HUES64 (cell line): ENCODE measurements around the gene TSR1.
A peak's percentile ranks its signal among the peaks of the same experiment; 100 is the strongest.
"Not testable (repeated sequence)": the region's sequence is repeated elsewhere in the genome, so short reads cannot be mapped to it uniquely, and the experiment has no call there.

ENCODE experiments used
- H3K27ac ChIP-seq: 2 replicates; pipeline ENCODE4 v1.7.0; 2013; ENCODE audit warnings: low read depth, low read length, inconsistent platforms
- H3K27me3 ChIP-seq: 2 replicates; pipeline ENCODE4 v1.6.1; 2013; ENCODE audit warnings: mild to moderate bottlenecking, low read length; ENCODE audit not compliant: insufficient read depth
- H3K36me3 ChIP-seq: 2 replicates; pipeline ENCODE4 v1.6.1; 2013; ENCODE audit warnings: mild to moderate bottlenecking, low read length; ENCODE audit not compliant: insufficient read depth
- H3K4me1 ChIP-seq: 2 replicates; pipeline ENCODE4 v1.6.1; 2013; ENCODE audit warnings: mild to moderate bottlenecking, low read length, moderate library complexity; ENCODE audit not compliant: insufficient read depth
- H3K4me3 ChIP-seq: 2 replicates; pipeline ENCODE4 v1.5.1; 2013; ENCODE audit warnings: mild to moderate bottlenecking, low read length, moderate library complexity
- H3K9ac ChIP-seq: 2 replicates; pipeline ENCODE4 v1.6.1; 2013; ENCODE audit warnings: mild to moderate bottlenecking, low read depth, low read length
- H3K9me3 ChIP-seq: 2 replicates; pipeline ENCODE4 v1.6.1; 2013; ENCODE audit warnings: low read depth, low read length; ENCODE audit not compliant: insufficient read depth
- WGBS: fragments of 150-250, 120-280 bp; methylation state at CpG from one replicate; pipeline ENCODE4 v1.1.7; 2013; ENCODE audit warnings: missing lambda C conversion rate; 5-methylcytosine and 5-hydroxymethylcytosine counted together

The TSR1 gene

GRCh38 chr17:2336852-2337543 is 741 bp upstream of the TSR1 start, which contains the start of gene SGSM2:
Gene SGSM2 (plus strand): TSS chr17:2337501. CDS start chr17:2337689, 188 bp downstream.
- no peaks in the 10 kb centered on the region for H3K9me3 ChIP-seq
- peaks cover 40% of the 10 kb centered on the region for H3K36me3 ChIP-seq
- peak within 1 kb of the TSS; percentile 97 for H3K4me3 ChIP-seq
- peak within 1 kb of the TSS; percentile 97 for H3K9ac ChIP-seq
- 1% methylated on average over 77 of the region's 77 CpGs for WGBS
- H3K27ac ChIP-seq: peak within 1 kb of the TSS; percentile 85; the same call in 1 of the 2 replicates
- peaks cover 19% of the 10 kb centered on the region; the same call in 1 of the 2 replicates for H3K4me1 ChIP-seq
- no peaks in the 10 kb centered on the region for H3K27me3 ChIP-seq

GRCh38 chr17:2335726-2336214 is 487 bp downstream of the TSR1 start:
- peaks cover 47% of the 10 kb centered on the region for H3K36me3 ChIP-seq
- WGBS: 3% methylated on average over 17 of the region's 17 CpGs

GRCh38 chr17:2331303-2331702 is 5.0 kb downstream of the TSR1 start:
- 82% methylated on average over 3 of the region's 3 CpGs for WGBS
- Histone ChIP-seq H3K9me3 (no peaks in the 10 kb centered on the region), H3K27me3 (no peaks in the 10 kb centered on the region), H3K4me1 (peaks cover 14% of the 10 kb centered on the region; the same call in 1 of the 2 replicates), H3K9ac (no peak overlapping the region), H3K27ac (no peak overlapping the region), H3K36me3 (peaks cover 92% of the 10 kb centered on the region), H3K4me3 (no peak overlapping the region)

More at GRCh38 chr17:2335726-2336214, 487 bp downstream of the TSR1 start:
- Histone ChIP-seq H3K27me3 (no peaks in the 10 kb centered on the region), H3K9ac (peak overlapping the region; percentile 97), H3K27ac (peak overlapping the region; percentile 85), H3K9me3 (no peaks in the 10 kb centered on the region), H3K4me1 (peaks cover 19% of the 10 kb centered on the region; the same call in 1 of the 2 replicates), H3K4me3 (peak overlapping the region; percentile 97)

- Histone ChIP-seq H3K9me3 (no peaks in the 10 kb centered on the region), H3K36me3 (peaks cover 71% of the 10 kb centered on the region), H3K4me3 (no peak overlapping the region), H3K9ac (no peak overlapping the region), H3K4me1 (no peaks in the 10 kb centered on the region), H3K27me3 (no peaks in the 10 kb centered on the region), H3K27ac (no peak overlapping the region)
- WGBS: 92% methylated on average over 2 of the region's 2 CpGs
These were observed 12.5 kb downstream of the TSR1 start for GRCh38 chr17:2323629-2324314.

- Histone ChIP-seq H3K4me3 (no peak overlapping the region), H3K9me3 (no peaks in the 10 kb centered on the region), H3K27ac (no peak overlapping the region), H3K27me3 (no peaks in the 10 kb centered on the region), H3K4me1 (no peaks in the 10 kb centered on the region), H3K36me3 (peaks cover 48% of the 10 kb centered on the region), H3K9ac (no peak overlapping the region)
- 83% methylated on average over 1 of the region's 1 CpG for WGBS
These were observed 14.9 kb downstream of the TSR1 start for GRCh38 chr17:2321399-2321798.

GRCh38 chr17:2319051-2319450 is 17.2 kb downstream of the TSR1 start:
- H3K36me3 ChIP-seq: peaks cover 24% of the 10 kb centered on the region
- no peaks in the 10 kb centered on the region for H3K27me3 ChIP-seq

GRCh38 chr17:2317796-2318195 is 18.5 kb downstream of the TSR1 start:
- WGBS: 93% methylated on average over 3 of the region's 3 CpGs
- no peaks in the 10 kb centered on the region for H3K4me1 ChIP-seq

More at GRCh38 chr17:2319051-2319450, 17.2 kb downstream of the TSR1 start:
- no peaks in the 10 kb centered on the region for H3K9me3 ChIP-seq
- H3K4me1 ChIP-seq: no peaks in the 10 kb centered on the region
- H3K9ac ChIP-seq: no peak overlapping the region
- H3K4me3 ChIP-seq: no peak overlapping the region
- H3K27ac ChIP-seq: no peak overlapping the region

GRCh38 chr17:2316916-2317205 is 19.4 kb downstream of the TSR1 start:
- H3K9ac ChIP-seq, H3K36me3 ChIP-seq, H3K4me1 ChIP-seq, H3K27me3 ChIP-seq, H3K27ac ChIP-seq, H3K4me3 ChIP-seq, H3K9me3 ChIP-seq: not testable (repeated sequence)
- WGBS: 88% methylated on average over 7 of the region's 7 CpGs

More at GRCh38 chr17:2317796-2318195, 18.5 kb downstream of the TSR1 start:
- Histone ChIP-seq H3K9me3 (no peaks in the 10 kb centered on the region), H3K27me3 (no peaks in the 10 kb centered on the region), H3K27ac (no peak overlapping the region), H3K36me3 (peaks cover 12% of the 10 kb centered on the region), H3K9ac (no peak overlapping the region), H3K4me3 (no peak overlapping the region)

GRCh38 chr17:2312736-2313135 is 23.5 kb downstream of the TSR1 start:
- H3K9ac ChIP-seq: no peak overlapping the region
- H3K27me3 ChIP-seq: no peaks in the 10 kb centered on the region
- WGBS: 99% methylated on average over 5 of the region's 5 CpGs
- no peaks in the 10 kb centered on the region for H3K9me3 ChIP-seq
- no peak overlapping the region for H3K4me3 ChIP-seq
- no peaks in the 10 kb centered on the region for H3K36me3 ChIP-seq
- H3K27ac ChIP-seq: no peak overlapping the region
- no peaks in the 10 kb centered on the region for H3K4me1 ChIP-seq

- Histone ChIP-seq H3K27ac (no peak overlapping the region), H3K4me3 (no peak overlapping the region), H3K27me3 (no peaks in the 10 kb centered on the region), H3K9me3 (no peaks in the 10 kb centered on the region), H3K9ac (no peak overlapping the region), H3K36me3 (no peaks in the 10 kb centered on the region), H3K4me1 (no peaks in the 10 kb centered on the region)
- 85% methylated on average over 6 of the region's 6 CpGs for WGBS
These were observed 26.7 kb downstream of the TSR1 start for GRCh38 chr17:2309338-2310154.

- no peaks in the 10 kb centered on the region for H3K27me3 ChIP-seq
- WGBS: 95% methylated on average over 4 of the region's 4 CpGs
These were observed 31.3 kb downstream of the TSR1 start for GRCh38 chr17:2304931-2305330.

More at GRCh38 chr17:2304931-2305330, 31.3 kb downstream of the TSR1 start:
- no peak overlapping the region for H3K27ac ChIP-seq
- H3K36me3 ChIP-seq: peaks cover 6% of the 10 kb centered on the region
- no peaks in the 10 kb centered on the region for H3K9me3 ChIP-seq
- no peak overlapping the region for H3K9ac ChIP-seq
- H3K4me3 ChIP-seq: no peak overlapping the region
- peaks cover 4% of the 10 kb centered on the region; the same call in 1 of the 2 replicates for H3K4me1 ChIP-seq
